Measurements from ENCODE around the gene GASK1A. TPM values are rescaled to one million over a fixed set of nuclear protein-coding genes. Genes with fewer than 3 reads are reported as not detected.

The GASK1A gene
- total and polyA plus RNA-seq, 2 donors (not counting 1 experiment from before 2014, with no cell fraction given) = 0.14 to 1.8 TPM

- no peak overlapping the region for H3K9ac ChIP-seq (ENCODE audit: insufficient read depth, low read length)
- TF ChIP-seq EZH2 (IDR thresholded peaks at IDR 0.05; ENCODE audit: low read length, missing control alignments) = no peak
- no peak for TF ChIP-seq CTCF (conservative IDR thresholded peaks at IDR 0.05 in 1 of 2, IDR thresholded peaks at IDR 0.05 in 1 of 2; ENCODE audit: low read depth in 1 of 2, low read length in 2 of 2)
- no peaks in the 10 kb centered on the region for H3K27me3 ChIP-seq (ENCODE audit: control insufficient read depth, insufficient read depth, low read length)
- H3K4me1 ChIP-seq (ENCODE audit: control insufficient read depth, extremely low read depth, insufficient read depth, low read length) = no peaks in the 10 kb centered on the region
- no peaks in the 10 kb centered on the region for H3K79me2 ChIP-seq (ENCODE audit: control insufficient read depth, insufficient read depth, low read length)
- no peak overlapping the region for H2AFZ ChIP-seq (ENCODE audit: low read length)
- no peak for DNase-seq (ENCODE audit: low read depth in 2 of 2)
- H3K4me2 ChIP-seq (ENCODE audit: extremely low read depth, insufficient read depth, low read length) = no peak overlapping the region
- H3K27ac ChIP-seq (ENCODE audit: insufficient read depth, low read length) = no peak overlapping the region
- no peaks in the 10 kb centered on the region for H3K36me3 ChIP-seq (ENCODE audit: control insufficient read depth, insufficient read depth, low read length)
- no peaks in the 10 kb centered on the region for H4K20me1 ChIP-seq (ENCODE audit: control insufficient read depth, extremely low read depth, insufficient read depth, low read length)
- H3K4me3 ChIP-seq (replicated peaks in 1 of 4; ENCODE audit: control extremely low read depth in 1 of 4, insufficient read depth in 1 of 4, low read depth in 3 of 4, low read length in 4 of 4) = no peak overlapping the region
- no peaks in the 10 kb centered on the region for H3K9me3 ChIP-seq (ENCODE audit: control insufficient read depth, insufficient read depth, low read depth, low read length)
Observed at GRCh38 chr3:43009547-43009946, 30.4 kb downstream of the GASK1A start.

DNA sequence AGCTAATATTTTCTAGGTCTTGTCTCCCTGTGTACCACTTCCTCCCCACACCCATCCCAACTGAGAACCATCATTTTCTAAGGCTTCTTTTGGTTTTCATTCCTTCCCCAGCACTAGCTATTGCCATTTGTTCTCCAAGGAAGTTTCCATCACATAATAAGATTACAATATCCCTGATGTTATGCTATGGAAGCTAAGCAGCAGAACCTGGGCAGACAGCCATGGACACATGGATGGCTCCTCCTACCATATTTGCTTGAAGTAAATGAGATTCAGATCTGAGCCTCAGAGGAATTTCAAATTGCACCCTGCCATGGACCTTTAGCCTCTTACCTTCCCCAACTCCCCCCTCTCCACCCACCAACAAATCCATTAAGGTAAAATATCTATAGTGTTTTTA lies 31.5 kb downstream of the GASK1A start:
- Histone ChIP-seq H3K4me3 (replicated peaks in 1 of 4; ENCODE audit: control extremely low read depth in 1 of 4, insufficient read depth in 1 of 4, low read depth in 3 of 4, low read length in 4 of 4) (no peak overlapping the region), H3K79me2 (ENCODE audit: control insufficient read depth, insufficient read depth, low read length) (no peaks in the 10 kb centered on the region)
- DNase-seq (ENCODE audit: low read depth in 2 of 2) = peak in 1 of 2 donors; percentile 28

GRCh38 chr3:43011638-43012037 lies 32.5 kb downstream of the GASK1A start:
- H3K79me2 ChIP-seq (ENCODE audit: control insufficient read depth, insufficient read depth, low read length) = no peaks in the 10 kb centered on the region
- no peaks in the 10 kb centered on the region for H3K27me3 ChIP-seq (ENCODE audit: control insufficient read depth, insufficient read depth, low read length)
- H2AFZ ChIP-seq (ENCODE audit: low read length) = no peak overlapping the region
- H3K9me3 ChIP-seq (ENCODE audit: control insufficient read depth, insufficient read depth, low read depth, low read length) = no peaks in the 10 kb centered on the region
- no peak overlapping the region for H3K4me3 ChIP-seq (replicated peaks in 1 of 4; ENCODE audit: control extremely low read depth in 1 of 4, insufficient read depth in 1 of 4, low read depth in 3 of 4, low read length in 4 of 4)
- no peak for DNase-seq (ENCODE audit: low read depth in 2 of 2)
- no peak overlapping the region for H3K9ac ChIP-seq (ENCODE audit: insufficient read depth, low read length)
- H3K36me3 ChIP-seq (ENCODE audit: control insufficient read depth, insufficient read depth, low read length) = no peaks in the 10 kb centered on the region
- no peaks in the 10 kb centered on the region for H4K20me1 ChIP-seq (ENCODE audit: control insufficient read depth, extremely low read depth, insufficient read depth, low read length)
- H3K4me2 ChIP-seq (ENCODE audit: extremely low read depth, insufficient read depth, low read length) = no peak overlapping the region
- TF ChIP-seq EZH2 (IDR thresholded peaks at IDR 0.05; ENCODE audit: low read length, missing control alignments) = no peak
- TF ChIP-seq CTCF (conservative IDR thresholded peaks at IDR 0.05 in 1 of 2, IDR thresholded peaks at IDR 0.05 in 1 of 2; ENCODE audit: low read depth in 1 of 2, low read length in 2 of 2) = no peak
- no peak overlapping the region for H3K27ac ChIP-seq (ENCODE audit: insufficient read depth, low read length)
- H3K4me1 ChIP-seq (ENCODE audit: control insufficient read depth, extremely low read depth, insufficient read depth, low read length) = no peaks in the 10 kb centered on the region

More for the DNA sequence above, 31.5 kb downstream of the GASK1A start:
- no peaks in the 10 kb centered on the region for H3K27me3 ChIP-seq (ENCODE audit: control insufficient read depth, insufficient read depth, low read length)
- H3K9me3 ChIP-seq (ENCODE audit: control insufficient read depth, insufficient read depth, low read depth, low read length) = no peaks in the 10 kb centered on the region
- H3K9ac ChIP-seq (ENCODE audit: insufficient read depth, low read length) = no peak overlapping the region
- H3K4me1 ChIP-seq (ENCODE audit: control insufficient read depth, extremely low read depth, insufficient read depth, low read length) = no peaks in the 10 kb centered on the region
- no peak overlapping the region for H3K27ac ChIP-seq (ENCODE audit: insufficient read depth, low read length)
- H2AFZ ChIP-seq (ENCODE audit: low read length) = no peak overlapping the region
- no peak for TF ChIP-seq EZH2 (IDR thresholded peaks at IDR 0.05; ENCODE audit: low read length, missing control alignments)
- TF ChIP-seq CTCF (conservative IDR thresholded peaks at IDR 0.05 in 1 of 2, IDR thresholded peaks at IDR 0.05 in 1 of 2; ENCODE audit: low read depth in 1 of 2, low read length in 2 of 2) = no peak
- no peak overlapping the region for H3K4me2 ChIP-seq (ENCODE audit: extremely low read depth, insufficient read depth, low read length)
- no peaks in the 10 kb centered on the region for H4K20me1 ChIP-seq (ENCODE audit: control insufficient read depth, extremely low read depth, insufficient read depth, low read length)
- H3K36me3 ChIP-seq (ENCODE audit: control insufficient read depth, insufficient read depth, low read length) = no peaks in the 10 kb centered on the region

Data from fibroblast of lung (primary cell).